HFF-Myc (cell line): ENCODE data around the gene PNMA1.

Experiments used
- DNase-seq: peaks from one replicate; pipeline ENCODE4 v3.0.0-alpha.2; 2011; ENCODE audit warnings: low read depth; ENCODE audit errors: extremely low read depth
- H3K4me3 ChIP-seq: replicated peaks from 2 replicates; pipeline ENCODE4 v1.5.1; 2011; ENCODE audit warnings: low read depth, mild to moderate bottlenecking, control low read depth, low read length
- CTCF ChIP-seq: IDR thresholded peaks from 2 replicates; pipeline ENCODE4 v1.5.1; 2012; ENCODE audit warnings: mild to moderate bottlenecking, low read depth, low read length, control low read depth; ENCODE audit errors: missing control alignments

Gene PNMA1

GRCh38 chr14:73725116-73726024, 11.2 kb upstream of the PNMA1 start:
- no peak overlapping the region for H3K4me3 ChIP-seq
- no peak for TF ChIP-seq CTCF
- DNase-seq = no peak

GRCh38 chr14:73724696-73725095, 10.5 kb upstream of the PNMA1 start:
- no peak overlapping the region for H3K4me3 ChIP-seq
- no peak for TF ChIP-seq CTCF
- no peak for DNase-seq

- H3K4me3 ChIP-seq = no peak overlapping the region
- no peak for TF ChIP-seq CTCF
- DNase-seq = peak; percentile 64
These were observed 9.8 kb upstream of the PNMA1 start for GRCh38 chr14:73723797-73724661.

- H3K4me3 ChIP-seq = no peak overlapping the region
- DNase-seq = no peak
- no peak for TF ChIP-seq CTCF
These were observed 9.2 kb upstream of the PNMA1 start for GRCh38 chr14:73723406-73723796.

- TF ChIP-seq CTCF = no peak
- H3K4me3 ChIP-seq = no peak overlapping the region
- DNase-seq = no peak
These were observed 8.4 kb upstream of the PNMA1 start for GRCh38 chr14:73722581-73722980.

GRCh38 chr14:73721101-73721821, 7.1 kb upstream of the PNMA1 start:
- H3K4me3 ChIP-seq = no peak overlapping the region
- DNase-seq = no peak
- TF ChIP-seq CTCF = no peak
